ENCODE measurements around the gene MCC.

The MCC gene

DNA sequence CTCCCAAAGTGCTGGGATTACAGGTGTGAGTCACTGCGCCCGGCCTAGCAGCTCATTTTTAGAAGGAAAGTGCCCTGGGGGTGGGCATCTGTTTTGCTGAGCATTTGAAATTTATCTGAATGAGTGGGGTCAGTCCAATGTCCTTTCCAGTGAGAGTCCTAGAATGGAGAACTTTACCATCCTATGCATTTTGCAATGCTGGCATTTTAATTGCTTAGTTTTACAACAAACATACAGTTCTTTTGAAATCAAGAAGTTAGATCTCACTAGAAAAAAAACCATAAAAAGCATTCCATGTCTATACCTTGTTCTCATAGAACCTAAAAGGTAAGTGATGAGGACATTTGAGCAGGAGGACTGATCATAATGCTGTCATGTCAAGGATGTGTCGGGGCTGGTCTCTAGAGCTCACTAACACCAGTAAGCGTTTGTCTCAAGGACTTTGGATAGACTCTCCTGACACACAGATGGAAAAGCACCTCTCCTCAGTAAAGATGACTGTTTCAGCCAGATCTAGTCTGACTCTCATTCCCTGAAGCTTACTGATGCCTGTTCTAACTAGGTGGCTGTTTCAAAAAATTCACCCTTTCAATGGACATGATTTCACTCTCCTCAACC is 427.7 kb downstream of the MCC start:
- no peak for DNase-seq

DNA sequence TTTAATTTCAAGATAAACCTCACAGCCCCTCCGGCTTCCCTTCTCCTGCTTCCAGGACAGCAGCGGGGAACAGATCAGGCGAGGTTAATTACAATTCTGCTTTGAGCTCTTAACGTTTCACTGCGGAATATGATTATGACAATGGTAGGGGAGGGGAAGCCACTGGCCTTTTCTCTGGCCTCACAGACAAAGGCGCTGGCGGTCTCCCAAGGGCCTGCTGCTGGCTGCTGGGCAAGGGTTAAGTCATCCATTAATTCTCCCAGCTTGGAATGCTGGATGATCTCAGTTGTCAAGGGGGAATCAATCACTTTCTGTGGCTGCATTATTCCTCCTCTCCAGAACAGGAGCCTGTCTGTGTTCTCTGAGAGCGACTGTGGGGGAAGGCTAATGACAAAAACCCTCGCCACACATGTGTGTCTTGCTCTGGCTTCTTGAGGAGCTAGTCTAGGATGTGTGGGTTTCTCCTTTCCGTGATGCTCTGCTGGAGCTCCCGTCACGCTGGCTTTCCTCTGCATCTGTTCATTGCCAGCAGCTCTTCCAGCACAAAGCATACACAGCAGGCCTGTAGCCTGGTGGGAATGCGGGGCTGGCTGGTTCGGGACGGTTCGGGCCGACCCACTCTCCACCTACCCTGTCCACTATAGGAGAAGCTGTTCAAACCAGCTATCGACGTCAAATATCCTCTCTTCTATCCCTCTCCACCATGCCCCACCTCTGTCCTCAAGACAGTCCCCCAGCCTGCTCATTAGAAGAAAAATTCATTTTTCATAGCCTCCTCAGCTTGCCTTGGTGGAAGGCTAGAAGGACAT is 428.8 kb downstream of the MCC start:
- peak in 29 of 56 donors; percentile 7 to 70 (median 30) for DNase-seq

DNA sequence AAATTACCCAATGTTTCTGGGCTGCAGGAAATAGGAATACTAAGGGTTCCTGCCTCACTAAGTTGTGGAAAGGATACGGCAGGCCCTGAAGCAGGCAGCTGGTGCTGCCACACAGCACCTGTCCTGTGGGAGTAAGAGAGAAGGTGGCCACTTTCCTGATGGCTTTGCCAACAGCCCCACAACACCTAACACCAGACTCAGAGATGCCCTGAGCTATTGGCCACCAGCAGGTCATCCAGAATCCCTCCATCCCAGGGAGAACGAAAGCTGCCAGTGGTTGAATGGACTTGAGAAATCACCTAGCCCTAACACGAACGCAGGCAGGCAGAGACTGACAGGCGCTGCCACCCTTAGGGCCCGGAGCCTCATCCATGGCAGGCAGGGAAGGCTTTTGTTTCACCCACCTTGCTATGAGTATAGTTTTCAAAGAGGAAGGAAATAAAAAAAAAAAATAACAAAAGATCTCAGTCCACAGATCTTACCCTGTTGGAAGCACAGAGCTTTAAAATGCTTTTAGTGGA is 429.5 kb downstream of the MCC start:
- DNase-seq = no peak

DNA sequence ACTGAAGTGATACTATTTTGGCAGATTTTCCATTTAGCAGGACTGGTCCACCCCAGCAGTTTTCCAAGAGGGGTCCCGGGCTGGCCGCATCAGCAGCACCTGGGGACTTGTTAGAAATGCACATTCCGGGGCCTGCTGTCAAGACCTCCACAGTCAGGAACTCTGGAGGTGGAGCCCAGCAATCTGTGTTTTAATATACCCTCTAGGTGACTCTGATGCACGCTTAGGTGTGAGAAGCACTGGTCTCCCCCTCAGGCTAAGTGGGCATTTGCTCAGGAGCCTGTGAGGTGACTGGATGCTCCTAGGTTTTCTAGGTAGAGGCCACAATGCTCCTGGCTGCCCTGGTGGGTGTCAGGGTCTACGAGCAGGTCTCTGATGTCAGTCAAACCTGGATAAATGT is 430.0 kb downstream of the MCC start:
- no peak for DNase-seq

DNA sequence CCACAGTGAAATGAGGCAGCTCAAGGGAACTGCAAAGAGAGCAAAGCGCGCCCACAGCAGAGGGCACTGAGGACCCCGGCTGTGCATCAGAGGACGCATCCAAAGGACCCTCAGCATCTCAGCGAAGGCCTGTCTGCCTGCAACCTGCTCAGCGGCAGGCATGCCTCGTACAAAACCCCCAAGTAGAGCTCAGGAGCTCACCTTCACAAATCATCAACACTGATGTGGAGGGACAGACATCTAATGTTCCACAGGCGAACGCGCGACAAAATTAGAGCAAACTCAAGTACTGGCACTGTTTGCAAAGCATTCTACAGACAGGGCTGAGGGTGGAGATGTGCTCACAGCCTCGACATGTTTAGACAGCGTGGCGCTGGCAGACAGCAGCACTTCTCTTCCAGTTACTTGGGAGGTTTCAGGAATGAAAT is 430.7 kb downstream of the MCC start:
- peak in 10 of 56 donors; percentile 13 to 61 (median 34) for DNase-seq

DNA sequence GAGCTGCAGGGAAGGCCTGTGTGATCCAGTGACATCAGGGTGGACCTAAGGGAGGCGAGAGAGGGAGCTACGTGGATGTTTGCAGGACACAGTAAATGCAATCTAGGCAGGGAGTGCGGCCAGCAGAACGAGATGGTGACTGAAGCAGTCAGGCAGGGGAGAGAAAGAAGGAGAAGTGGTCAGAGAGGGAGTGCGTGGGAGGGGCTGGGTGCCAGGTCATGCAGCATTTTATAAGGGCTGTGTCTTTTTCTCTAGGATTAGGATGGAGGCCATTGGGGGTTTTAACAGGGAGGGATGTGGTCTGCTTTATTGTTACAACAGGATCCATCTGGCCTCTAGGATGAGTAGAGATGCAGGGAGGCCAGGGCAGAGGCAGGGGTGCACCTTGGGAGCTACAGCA is 431.3 kb downstream of the MCC start:
- no peak for DNase-seq

DNA sequence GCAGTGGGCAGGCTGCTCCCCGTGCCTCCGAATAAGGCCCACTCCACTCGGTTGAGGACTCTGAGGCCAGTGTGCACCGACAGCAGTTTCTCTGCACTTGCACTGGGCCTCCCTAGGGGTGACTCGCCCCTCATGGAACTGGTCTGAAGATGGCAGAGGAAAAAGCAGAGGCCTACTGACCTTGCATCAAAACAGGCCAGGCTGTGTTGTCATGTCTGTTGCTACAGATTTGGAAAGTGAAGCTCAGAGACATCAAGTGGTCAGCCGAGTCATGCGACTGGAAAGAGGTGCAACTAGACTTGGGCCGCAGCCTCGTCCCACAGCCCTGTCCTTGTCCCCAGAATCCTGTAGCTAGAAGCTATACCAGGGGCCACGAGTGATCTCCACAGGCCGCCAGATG is 433.4 kb downstream of the MCC start:
- no peak for DNase-seq

DNA sequence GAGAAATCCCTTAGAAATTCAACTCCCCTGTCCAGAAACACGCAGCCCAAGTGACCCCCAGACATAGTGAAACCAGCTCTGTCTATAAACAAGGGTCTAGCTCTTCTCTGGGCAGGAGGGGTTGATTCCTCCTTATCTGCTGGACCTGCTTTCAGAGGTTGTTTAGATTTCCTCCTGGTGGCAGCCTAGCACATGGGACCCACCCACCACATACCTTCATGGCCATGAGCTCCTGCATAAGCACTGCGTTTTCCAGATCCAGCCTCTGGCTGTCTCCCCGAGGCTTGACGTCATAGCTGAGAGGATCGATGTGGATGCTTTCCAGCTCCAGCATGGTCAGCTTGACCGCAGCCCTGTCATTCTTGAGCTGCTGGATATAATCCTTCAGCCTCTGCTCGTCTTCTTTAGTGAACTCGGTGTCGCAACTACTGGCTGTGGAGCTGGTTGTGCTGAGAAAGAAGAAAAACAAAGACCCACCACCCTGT is 434.7 kb downstream of the MCC start:
- no peak for DNase-seq

DNA sequence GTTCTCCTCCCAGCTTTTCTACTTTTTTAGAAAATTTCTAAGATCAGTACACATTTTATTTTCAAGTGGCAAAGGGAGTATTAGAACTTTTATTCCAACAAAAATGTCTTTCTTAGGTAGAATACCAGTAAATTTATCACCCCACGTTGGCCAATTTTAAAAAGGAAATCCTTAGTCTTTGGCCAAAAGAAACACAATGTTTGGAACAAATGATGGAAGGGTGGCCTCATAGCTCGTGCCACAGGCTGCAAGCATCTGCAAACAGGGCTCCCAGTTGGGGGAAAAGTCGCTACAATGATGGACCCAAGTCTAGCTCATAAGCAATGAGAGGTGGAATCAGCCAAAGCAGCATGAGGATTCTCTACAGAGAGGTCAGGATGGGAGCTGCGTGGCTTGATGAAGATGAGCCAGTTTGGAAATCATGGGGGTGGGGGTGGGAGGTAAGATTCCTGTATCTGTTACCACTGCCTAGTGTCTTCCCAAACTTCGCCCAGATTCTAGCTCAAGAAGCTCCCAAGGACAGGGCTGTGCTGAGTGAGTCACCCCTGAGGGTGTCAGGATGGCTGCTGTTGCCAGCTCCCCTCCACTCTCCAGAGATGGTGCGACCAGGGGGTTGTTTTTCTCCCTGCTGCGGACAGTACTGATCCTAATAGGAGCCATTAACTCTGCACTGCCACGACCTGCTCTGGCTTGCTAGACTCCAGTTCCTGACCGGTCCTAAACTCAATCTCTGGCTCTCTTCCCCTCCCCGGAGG is 436.0 kb downstream of the MCC start:
- DNase-seq = no peak

DNA sequence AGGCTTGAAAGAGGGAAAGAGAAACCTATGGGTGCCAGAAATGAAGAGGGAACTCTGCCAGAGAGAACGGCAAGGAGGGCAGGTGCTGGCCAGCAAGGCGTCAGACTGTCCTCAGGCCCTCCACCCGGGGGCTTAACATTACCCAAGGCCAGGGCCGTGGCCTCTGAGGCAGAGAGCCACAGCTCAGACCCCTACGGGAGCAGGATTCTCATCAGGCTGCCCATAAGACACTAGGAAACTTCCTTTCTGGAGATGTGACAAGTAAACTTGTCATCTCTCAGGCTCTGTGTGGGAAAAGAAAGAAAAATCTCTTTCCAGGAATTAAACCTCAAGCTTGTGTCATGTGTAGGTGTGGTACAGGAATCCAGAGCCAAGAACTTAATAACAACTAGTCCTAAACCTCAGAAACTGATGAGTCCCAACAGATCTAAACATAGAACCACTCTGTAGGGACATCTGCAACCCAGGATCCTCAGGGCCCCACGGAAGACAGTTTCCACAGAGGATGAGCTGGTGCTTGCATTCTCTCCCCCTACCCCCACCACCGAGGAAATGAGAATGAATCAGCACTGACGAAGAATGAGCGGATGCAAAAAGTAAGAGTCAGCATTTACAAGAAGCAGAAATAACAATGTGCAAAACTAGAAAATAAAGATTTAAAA is 437.4 kb downstream of the MCC start:
- DNase-seq = peak in 4 of 56 donors; percentile 7 to 15 (median 11)

DNA sequence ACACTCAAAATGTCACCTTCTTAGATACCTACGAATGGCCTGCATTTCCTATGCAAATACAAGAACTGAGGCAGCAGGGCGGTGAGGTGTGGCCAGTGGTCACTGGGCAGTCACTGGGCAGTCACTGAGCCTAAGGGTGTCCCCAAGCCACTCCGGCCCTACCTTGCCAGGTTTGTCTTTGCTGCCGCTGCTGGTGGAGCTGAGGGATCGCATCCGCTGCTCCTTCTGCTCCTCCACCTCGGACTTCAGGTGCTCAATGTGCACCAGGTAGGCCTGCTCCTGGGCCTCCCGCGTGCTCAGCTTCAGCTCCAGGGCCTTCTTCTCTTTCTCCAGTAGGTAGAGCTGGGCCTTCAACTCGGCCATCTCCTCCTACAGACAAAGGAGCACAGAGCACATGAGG is 439.3 kb downstream of the MCC start:
- no peak for DNase-seq

DNA sequence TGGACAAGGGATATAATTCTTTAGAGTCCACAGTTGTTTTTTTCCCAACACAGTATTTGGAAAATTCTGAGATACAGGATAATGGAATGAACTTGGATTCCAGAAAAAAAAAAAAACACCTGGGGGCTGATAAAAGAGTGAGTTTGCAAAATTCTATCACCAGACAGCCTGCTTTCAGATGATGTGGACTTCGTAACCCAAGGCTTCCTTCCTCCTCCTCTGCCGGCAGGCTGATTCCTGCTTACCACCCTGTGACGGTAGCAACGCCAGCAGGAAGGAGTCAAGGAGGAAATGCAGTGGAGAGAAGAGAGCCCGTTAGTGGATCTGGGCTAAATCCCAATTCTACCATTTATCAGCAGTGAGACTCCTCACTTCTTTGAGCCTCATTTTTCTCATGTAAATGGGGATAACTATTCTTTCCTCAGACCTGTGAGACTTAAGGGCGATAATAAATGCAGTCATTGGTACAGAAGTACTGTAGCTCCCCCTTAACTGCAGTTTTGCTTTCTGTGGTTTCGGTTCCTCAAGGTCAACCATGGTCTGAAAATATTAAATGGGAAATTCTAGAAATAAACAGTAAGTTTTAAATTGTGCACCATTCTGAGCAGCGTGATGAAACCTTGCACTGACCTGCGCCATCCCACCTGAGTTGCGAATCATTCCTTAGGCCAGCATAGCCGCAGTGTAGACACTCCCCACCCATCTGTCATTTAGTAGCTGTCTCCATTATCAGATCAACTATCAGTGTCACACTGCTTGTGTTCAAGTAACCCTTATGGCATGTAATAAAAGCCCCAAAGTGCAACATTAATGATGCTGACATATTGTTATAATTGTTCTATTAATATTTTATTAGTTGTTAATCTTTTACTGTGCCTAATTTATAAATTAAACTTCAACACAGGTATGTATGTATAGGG is 440.3 kb downstream of the MCC start:
- DNase-seq = peak in 4 of 56 donors; percentile 7 to 25 (median 10)

DNA sequence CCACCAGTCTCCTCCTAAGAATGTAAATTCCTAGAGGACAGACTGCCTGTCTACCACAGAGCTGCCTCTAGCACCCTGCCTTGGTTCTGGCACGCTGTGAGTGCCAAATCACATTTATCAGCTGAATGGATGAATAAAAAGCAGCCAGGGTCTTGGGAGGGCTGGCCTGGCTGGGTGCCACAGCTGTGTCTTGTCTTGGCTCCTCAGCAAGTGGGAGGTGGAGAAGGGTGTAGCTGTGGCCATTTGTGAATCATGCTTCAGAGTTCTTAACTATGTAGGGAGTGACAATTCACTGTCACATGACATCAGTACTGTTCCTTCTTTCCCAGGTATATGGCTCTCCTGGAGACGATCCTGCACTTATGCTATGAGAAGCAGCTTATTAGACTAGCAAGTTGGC is 441.0 kb downstream of the MCC start:
- DNase-seq = peak in 1 of 56 donors; percentile 20

DNA sequence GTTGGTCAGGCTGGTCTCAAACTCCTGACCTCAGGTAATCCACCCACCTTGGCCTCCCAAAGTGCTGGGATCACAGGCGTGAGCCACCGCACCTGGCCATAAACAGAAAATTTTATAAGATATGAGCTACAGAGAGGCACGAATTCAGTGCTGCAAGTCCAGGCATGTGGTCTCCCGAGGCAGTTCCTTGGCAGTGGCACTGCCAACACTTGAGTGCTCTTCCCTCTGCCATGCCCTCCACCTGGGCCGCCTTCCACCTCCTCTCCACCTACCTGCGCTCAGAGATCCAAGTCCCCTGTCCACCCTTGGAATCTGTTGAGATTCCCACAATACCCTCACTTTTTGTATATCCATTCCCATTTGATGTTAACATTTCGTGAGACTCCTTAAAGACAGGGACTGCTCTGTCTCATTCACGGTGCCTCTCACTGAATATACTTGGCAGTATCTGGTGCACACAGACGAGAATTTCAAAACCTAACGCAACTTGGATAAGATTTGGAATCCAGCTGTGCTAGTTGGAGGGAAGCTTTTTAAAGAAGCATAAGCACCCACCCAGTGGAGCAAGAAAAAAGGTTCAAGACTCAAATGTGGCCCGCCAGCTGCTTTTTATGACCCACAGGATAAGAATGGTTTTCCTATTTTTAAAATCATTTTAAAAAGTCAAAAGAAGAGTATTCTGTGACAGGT is 443.3 kb downstream of the MCC start:
- no peak for DNase-seq

DNA sequence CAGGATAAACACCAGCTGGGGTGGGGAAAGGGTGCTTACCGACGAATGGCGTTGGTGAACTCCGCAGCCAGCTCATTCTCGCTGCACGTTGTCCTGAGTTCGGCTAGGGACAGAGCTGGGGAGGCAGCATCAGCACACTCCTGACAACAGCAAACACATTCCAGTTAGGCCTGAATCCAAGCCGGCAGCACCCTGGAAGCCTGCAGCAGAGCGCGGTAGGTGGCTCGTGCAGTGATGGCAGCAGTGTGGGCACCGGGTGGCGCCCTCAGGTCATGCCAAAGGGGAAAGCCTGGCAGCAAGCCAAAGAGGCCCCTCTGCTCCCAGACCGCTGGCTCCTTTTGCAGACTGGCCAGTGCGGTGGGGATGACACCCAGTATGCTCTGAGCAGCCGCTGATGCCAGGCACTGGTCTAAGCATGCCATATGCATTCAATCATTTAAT is 444.7 kb downstream of the MCC start:
- peak in 17 of 56 donors; percentile 5 to 51 (median 28) for DNase-seq

DNA sequence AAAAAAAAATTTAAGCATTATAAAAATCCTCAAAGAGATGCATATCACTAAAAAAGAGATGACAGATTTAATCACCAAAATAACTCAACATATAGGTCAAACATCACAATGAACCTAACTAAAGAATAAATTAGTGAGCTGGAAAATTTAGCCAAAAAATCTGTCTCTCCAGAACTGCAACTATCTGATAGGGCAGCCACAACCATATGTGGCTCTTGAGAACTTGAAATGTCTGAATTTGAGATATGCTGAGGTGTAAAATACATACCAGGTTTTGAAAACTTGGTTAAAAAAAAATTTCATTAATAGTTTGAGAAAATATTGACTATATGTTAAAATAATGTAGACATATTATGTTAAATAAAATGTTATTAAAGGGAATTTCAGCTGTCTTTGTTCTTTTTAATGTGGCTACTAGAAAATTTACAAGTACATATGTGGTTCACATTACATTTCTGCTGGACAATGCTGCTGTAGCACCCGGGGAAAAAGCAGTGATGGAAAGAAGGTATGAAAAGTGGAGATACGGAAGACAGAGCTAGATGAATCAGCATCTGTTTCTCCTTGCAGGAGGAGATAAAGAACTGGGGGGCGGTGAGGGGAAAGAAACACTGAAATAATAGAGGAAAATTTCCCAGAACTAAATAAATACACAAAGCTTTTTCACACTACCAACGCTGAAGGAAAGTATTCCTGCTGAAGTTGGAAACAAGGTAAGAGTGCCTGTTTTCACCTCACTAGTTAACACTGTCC is 445.6 kb downstream of the MCC start:
- no peak for DNase-seq

DNA sequence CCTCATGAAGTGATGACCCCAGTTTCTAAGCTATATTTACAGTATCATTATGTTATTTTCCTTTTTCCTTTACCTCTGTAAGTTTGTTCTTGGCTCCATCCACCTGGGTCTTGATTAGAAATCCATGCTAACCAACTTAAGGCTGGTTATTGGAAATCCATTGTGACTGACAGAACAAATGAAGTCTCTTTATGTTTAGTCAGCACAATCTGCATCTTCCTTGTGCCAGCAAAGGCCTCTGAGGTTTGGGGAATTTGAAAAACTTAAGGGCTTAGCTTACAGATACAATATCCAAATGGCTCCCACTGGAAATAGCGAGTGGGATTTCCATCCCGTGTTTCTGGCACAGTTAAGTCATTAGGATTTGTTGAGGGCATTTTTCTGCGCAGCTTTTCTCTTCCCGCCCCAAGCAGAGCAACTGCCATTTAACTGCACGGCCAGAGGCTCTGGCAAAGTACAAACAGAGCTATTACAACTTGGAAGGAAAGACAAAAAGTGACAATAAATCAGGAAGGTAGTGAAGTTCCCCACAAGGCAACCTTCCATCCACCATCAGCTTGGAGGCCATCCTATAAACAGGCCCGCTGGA is 447.5 kb downstream of the MCC start:
- no peak for DNase-seq

DNA sequence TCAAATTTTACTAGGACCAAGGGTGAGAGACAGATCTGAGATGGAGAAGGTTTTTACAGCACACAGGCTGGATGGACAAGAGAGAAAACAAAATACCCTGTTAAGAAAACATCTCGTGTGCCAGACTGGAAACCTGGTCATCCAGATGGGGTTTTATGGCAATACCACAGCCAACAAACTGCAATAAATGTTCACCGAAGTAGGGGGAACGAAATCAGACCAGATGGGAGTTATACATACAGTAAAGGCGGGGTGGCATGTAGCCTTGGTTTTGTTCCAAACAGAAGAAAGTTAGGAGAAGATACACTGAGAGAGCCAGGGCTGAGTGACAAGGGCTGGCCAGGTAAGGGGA is 448.3 kb downstream of the MCC start:
- no peak for DNase-seq
